ENCODE data around the gene RMRP. TPM values are rescaled to one million over a fixed set of nuclear protein-coding genes. Genes with fewer than 3 reads are reported as not detected.

The RMRP gene
- total RNA-seq (2014; rRNA removed; shearing (Covaris generic)) = 8,626 and 33,360 TPM in 2 replicates
- polyA plus RNA-seq (2016; fragmentation: Nextera tagmentation; extraction: Ambion mirVana) = 15.3 and 43.0 TPM in 2 replicates
- long read RNA-seq = 0 reads

- Mint-ChIP-seq H3K4me1 (peaks cover 32% of the 10 kb centered on the region), H3K27me3 (ENCODE audit: insufficient read depth, low read depth, poor library complexity) (peaks cover 30% of the 10 kb centered on the region), H3K36me3 (ENCODE audit: low read depth) (peaks cover 41% of the 10 kb centered on the region), H3K9me3 (peaks cover 3% of the 10 kb centered on the region; the same call in 2 of the 3 replicates), H3K27ac (peak within 1 kb of the TSS; percentile 100), H3K4me3 (peak within 1 kb of the TSS; percentile 77)
- DNase-seq (ENCODE audit: low spot score) (peak; percentile 99), ATAC-seq (peak; percentile 91)
- Histone ChIP-seq H3K4me2 (peak within 1 kb of the TSS; percentile 92), H3F3A (replicated peaks; ENCODE audit: low read depth) (peaks cover 16% of the 10 kb centered on the region; the same call in 1 of the 2 replicates), H3K79me2 (replicated peaks; ENCODE audit: insufficient read depth) (no peaks in the 10 kb centered on the region), H3K9me2 (ENCODE audit: insufficient read depth) (no peaks in the 10 kb centered on the region), H3K4me3 (peak within 1 kb of the TSS; percentile 97), H3K27me3 (ENCODE audit: insufficient read depth) (peaks cover 4% of the 10 kb centered on the region; the same call in 1 of the 2 replicates), H3K36me3 (ENCODE audit: insufficient read depth) (peaks cover 8% of the 10 kb centered on the region; the same call in 1 of the 2 replicates), H4K20me1 (replicated peaks; ENCODE audit: insufficient read depth) (no peaks in the 10 kb centered on the region; the same call in none of the 2 replicates), H3K27ac (ENCODE audit: low read depth) (peak within 1 kb of the TSS; percentile 89), H3K4me1 (ENCODE audit: insufficient read depth) (0 out of 2 replicates have a peak, but pooled peaks cover 8% of the 10 kb centered on the region), H2AFZ (peak within 1 kb of the TSS; percentile 90)
- TF ChIP-seq CTCF (conservative IDR thresholded peaks at IDR 0.05; ENCODE audit: low read depth in 2 of 2) (peak in 1 of 2 experiments; percentile 5; a peak in 1 of 4 replicates), CREB1 (CRISPR knock-in tag; IDR thresholded peaks at IDR 0.05; ENCODE audit: low read depth) (peak; percentile 87), REST (IDR thresholded peaks at IDR 0.05; ENCODE audit: unreplicated experiment) (peak; percentile 29), ZNF462 (CRISPR knock-in tag; IDR thresholded peaks at IDR 0.05) (no peak), EZH2phosphoT487 (IDR thresholded peaks at IDR 0.05; ENCODE audit: unreplicated experiment) (no peak)
These were observed at the start of gene RMRP for GRCh38 chr9:35657546-35658136. TSS of gene RMRP (minus strand) at chr9:35658019.
